NCI-H345 treated with DMSO at 0.1 percent for 48 hours (cell line): ENCODE measurements around the gene PCBD1.

Experiments used
- DNase-seq: peaks from one replicate; lab custom pipeline; 2025; ENCODE audit not compliant: unreplicated experiment; lab: John Stamatoyannopoulos, UW

PCBD1 gene

GRCh38 chr10:70838270-70838805 is 50.0 kb downstream of the PCBD1 start:
- DNase-seq: no peak

- DNase-seq: no peak
Observed at GRCh38 chr10:70837660-70838059, 50.7 kb downstream of the PCBD1 start.

- no peak for DNase-seq
Observed at GRCh38 chr10:70836319-70836718, 52.0 kb downstream of the PCBD1 start.

- DNase-seq: no peak
Observed at GRCh38 chr10:70834441-70835151, 53.8 kb downstream of the PCBD1 start.

- DNase-seq: no peak
Observed at GRCh38 chr10:70834021-70834420, 54.3 kb downstream of the PCBD1 start.

- DNase-seq: no peak
Observed at GRCh38 chr10:70833601-70834000, 54.8 kb downstream of the PCBD1 start.
